ENCODE measurements around the gene CCDC57.

CCDC57 gene

DNA sequence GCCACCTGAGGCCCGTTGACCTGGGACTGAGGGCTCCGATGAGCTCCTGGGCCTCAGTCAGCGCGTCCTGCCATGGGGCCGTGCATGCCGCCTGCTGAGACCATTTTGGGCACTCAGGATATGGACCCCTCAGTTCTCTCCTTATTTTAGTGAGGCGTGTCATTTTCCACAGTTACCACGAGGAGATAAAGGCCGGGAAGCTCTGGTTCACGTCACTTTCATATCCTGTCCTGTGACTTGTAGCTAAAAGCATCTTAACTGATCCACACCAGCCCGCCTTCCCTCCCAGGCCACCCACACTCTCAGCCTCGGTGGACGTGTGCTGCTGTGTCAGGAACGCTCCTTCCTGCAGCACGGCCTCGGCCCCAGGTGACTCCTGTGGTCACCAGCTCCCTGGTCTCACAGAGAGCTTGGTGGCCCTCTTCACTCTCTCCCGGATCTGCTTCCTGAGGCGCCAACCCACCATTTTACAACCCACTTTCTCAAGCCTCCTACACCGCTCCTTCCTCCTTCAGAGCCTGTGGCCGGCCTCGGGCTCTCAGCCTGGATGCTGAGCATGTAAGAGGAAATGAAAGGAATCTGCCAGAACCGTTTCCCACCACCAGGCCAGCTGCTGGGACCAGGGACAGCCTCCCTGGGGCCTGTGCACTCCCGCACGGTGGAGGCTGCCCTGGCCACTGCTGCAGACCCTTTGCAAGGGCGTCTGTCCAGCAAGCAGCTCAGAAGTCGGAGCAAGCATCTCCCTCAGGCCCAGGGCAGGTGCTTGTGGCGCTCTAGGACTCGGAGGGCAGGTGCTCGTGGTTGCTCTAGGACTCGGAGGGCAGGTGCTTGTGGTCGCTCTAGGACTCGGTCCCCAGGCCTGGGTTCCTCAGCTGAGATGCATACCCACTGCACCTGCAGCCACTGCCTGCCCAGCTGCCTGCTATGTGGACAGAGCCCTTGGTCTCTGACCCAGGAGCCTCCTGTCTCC lies 90.7 kb downstream of the CCDC57 start:
- DNase-seq (ENCODE audit: low read depth), result no peak

DNA sequence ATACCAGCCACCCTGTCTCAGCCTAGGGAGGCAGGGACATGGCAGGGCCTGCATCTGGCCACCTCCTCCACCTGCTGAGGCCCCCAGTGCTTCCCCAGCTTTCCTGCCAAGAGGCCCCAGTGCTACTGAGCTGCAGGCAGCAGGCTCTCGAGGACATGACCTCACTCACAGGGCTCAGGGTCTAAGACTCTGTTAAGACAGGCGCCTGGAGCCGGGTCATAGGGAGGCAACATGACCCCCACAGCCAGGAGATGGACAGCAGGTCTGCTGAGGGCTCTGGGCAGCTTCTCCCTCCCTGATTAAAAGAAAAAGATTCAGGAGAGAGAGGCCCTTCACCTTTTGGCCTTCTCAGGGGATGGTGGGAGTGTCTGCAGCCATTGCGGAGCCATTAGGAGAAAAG lies 91.4 kb downstream of the CCDC57 start:
- DNase-seq (ENCODE audit: low read depth), result no peak

DNA sequence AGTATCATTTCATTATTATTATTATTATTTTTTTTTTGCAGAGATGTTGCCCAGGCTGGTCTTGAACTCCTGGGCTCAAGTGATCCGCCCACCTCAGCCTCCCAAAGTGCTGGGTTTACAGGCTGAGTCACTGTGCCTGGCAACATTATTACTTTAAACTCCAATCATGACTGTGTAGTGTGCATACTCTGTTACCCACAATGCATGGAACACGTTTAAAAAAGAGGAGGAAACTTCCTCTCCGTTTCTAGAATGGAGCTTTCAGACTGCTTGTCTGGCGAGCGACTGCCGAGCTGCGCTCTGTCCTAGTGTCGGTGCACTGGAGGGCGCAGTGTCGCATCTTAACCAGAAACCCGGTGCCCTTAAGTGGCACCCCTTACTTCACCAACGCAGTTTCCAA lies 92.5 kb downstream of the CCDC57 start:
- no peak for DNase-seq (ENCODE audit: low read depth)

DNA sequence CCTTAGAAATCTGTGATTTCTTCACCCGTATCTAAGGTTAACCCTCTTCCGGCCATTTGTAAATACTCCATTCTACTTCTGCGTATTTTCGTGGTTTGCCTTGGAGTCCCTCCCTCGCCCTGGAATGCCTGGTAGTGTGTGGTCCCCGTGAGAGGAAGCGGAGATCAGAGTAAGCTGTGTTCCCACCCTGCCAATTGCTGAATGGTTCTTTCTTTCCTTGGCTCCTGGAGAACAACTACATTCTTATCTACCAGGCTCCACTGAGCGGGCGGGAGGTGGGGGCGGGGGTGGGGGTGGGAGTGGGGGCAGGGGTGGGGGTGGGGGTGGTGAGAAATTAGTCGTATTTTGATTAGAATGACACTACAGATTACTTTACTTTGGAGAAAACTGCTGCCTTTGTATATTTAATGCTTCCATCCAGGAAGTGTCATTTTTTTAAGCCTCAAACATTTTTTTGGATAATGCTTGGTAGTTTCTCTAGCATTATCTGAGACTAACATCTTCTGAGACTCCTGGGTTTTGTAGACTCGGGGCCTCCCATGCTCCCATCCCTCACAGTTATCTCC lies 93.7 kb downstream of the CCDC57 start:
- DNase-seq (ENCODE audit: low read depth), result no peak

DNA sequence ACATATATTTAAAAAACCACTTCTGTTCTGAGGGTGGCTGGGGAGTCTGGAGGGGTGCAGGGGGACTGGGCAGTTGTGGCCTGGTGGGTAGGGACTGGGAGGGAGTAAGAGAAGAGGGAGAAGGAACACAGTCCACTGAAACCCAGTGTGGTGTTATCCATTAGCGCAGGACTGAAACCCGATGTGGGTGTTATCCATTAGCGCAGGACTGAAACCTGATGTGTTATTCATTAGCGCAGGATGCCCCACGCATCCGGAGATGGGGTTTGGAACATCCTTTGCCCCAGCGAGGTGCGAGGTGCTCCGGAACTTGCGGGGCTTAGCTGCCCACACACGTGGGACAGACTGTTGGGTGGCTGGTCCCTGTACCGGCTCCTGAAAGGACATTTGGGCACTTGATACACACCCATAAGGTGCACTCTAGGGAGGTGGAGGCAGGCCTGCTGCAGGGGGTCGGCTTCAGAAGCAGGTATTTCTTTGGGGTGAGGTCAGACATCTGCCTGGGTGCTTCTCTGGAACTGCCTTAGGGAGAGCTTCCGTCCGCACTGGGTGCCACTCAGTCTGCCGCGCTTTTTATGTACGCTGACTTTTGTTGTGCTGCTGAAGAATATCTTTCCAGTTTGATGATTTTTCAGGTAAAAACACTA lies 94.4 kb downstream of the CCDC57 start:
- no peak for DNase-seq (ENCODE audit: low read depth)

DNA sequence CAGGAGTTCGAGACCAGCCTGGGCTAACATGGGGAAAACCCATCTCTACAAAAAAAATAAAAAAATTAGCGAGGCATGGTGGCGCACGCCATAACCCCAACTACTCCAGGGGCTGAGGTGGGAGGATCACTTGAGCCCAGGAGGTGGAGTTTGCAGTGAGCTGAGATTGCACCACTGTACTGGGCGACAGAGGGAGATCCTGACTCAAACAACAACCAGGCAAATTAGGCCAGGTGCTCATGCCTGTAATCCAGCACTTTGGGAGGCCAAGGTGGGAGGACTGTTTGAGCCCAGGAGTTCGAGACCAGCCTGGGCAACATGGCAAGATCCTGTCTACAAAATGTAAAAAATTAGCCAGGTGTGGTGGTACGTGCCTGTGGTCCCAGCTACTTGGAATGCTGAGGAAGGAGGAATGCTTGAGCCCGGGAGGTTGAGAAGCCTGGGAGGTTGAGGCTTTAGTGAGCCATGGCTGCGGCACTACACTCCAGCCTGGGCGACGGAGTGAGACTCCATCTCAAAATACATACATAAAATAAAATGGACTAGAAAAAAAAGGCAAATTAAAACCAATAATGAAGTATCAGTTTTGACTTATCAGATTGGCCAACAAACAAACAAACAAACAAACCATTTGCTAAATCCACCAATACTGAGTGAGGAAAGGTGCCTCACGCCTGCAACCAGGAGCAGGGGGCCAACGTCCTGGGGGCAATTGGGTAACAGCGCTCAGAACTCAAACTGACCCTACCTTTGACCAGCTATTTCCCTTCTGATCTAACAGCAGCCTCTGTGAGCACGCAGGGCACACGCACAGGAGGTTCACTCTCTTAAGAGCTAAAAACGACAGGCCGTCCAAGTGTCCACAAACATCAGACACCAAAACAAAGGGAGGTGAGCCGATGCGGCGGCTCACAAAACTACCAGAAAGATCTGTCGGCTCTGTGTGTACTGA lies 95.2 kb downstream of the CCDC57 start:
- no peak for DNase-seq (ENCODE audit: low read depth)

DNA sequence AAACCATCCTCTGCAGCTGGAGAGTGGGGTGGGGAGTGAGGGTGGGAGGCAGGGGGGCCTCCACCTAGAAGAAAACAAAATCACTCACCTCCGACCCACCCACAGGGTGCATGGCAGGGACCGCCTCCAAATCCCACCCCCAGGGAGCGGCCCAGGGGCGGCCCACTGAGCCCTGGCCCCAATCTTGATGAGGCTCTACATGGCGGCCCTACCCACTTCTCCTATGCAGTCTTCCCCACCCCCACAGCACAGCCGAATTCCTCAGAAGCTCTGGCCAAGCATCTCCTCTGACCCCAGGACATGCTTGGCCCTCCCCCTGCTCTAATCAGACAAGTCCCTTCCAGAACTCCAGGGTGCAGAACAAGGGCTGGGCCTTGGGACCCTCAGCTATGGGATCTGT lies 96.4 kb downstream of the CCDC57 start:
- DNase-seq (ENCODE audit: low read depth), result no peak

DNA sequence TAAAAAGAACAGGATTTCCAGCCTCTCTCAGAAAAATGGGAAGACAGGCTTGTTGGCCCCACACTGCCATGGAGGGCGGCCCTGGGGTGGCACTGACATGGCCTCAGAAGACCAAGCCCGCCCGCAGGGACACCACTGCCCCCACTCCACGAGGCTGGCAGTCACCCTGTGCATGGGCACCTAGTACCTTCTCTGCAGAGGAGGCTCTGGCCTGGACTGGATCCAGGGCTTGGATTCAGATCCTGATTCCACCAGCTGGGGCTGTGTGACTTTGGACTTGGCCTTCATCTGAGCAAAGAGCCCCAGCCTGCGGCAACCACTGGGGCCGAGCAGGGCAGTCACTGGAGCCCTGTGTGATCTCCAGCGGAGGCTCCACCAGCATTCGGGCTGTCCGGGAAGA lies 97.8 kb downstream of the CCDC57 start:
- DNase-seq (ENCODE audit: low read depth), result no peak

DNA sequence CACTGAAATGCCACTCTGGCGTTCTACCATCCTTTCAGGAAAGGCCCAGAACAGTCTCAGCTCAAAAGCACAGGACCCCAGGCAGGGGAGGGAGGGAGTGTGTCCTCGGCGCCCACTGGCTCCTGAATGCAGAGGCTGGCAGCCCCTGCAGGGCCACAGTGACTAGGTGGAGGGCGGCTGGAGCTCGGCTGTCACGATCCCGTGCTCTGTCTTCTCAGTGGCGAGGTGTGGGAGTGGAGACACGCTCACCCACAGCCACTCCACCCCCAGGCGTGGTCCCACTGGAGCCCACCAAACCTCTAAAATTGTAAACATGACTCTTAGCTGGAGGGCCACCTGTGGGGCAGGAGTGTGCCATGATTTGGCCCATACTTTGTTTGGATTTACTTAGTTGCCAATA lies 98.2 kb downstream of the CCDC57 start:
- no peak for DNase-seq (ENCODE audit: low read depth)

DNA sequence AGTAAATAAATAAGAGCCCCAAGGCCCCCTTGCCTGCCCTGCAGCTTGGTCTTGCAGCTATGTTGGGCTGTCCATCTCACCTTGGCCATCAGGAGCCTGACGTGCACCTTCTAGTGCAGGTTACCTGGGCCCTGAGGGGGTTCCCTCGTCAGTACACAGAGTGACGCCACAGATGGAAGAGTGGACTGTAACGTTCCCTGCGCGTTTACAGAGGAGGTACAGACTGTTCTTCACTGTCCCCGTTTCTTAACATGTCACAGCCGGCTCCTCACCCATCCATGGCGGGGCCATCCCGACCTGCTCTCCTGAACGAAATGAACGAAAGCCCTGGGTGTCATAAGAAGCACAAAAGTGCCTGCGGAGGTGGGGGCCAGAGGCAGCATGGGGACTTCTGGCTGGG lies 98.7 kb downstream of the CCDC57 start:
- no peak for DNase-seq (ENCODE audit: low read depth)

DNA sequence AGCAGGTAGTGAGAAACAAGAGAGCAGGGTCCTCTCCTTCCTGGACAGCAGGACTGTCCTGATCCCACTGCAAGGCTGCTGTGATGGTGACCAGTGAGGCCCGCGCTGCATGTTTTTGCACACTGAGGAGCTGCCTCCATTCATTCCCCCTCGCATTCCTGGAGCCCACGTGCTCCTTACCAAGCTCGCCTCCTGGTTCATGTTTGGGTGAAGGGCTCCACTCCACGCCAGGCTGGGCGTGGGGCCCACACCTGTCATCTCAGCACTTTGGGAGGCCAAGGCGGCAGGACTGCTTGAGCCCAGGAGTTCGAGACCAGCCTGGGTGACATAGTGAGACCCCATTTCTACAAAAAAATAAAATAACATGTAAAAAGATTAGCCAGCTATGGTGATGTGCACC lies 99.2 kb downstream of the CCDC57 start:
- DNase-seq (ENCODE audit: low read depth), result no peak

DNA sequence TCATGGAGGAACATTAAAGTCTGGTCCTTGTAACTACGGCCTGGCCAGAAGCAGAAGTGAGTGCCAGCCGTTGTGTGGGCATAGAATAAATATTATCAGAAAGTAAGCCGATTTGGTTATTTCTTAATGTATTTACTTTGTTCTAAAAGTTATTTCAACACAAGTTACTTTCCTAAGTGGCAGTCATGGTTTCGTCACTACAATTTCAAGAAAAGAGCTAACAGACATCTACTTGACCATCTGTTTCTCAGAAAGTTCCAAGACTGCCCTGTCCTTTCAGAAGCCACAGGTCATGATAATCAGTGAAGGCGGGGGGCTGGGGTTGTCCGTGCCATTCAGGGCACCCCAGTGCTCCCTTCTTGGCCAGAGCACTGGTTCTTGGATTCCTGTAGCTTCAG lies 99.7 kb downstream of the CCDC57 start:
- no peak for DNase-seq (ENCODE audit: low read depth)

DNA sequence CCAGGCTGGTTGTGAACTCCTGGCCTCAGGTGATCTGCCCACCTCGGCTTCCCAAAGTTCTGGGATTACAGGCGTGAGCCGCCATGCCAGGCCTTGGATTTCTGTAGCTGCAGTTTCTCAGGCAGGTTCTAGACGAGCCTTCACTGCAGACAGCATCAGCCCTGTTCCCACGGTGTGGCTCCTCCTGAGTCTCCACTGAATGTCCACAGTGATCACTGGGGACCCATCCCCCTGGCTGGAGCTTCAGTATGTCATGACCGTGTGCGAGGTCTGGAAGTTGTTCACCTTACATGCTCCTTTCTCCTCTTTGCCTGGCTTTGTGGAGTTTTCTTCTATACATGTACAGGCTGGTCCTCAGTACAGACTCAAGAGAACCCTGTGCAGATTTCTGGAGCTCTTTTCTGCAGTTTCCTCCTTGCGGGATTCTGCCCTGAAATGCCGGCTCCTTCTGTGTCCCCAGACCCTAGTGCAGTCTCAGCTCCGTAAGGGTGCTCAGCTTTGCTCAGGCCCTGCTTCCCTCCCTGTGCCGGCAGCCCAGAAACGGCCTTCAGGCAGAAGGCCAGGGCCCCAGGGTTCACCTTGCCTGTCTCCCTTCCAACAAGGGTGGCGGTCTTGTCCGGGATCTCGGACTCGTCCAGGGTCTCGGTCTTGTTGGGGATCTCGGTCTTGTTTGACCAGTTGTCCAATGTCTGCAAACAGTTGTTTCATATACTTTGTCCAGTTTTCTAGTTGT lies 100.3 kb downstream of the CCDC57 start:
- no peak for DNase-seq (ENCODE audit: low read depth)

DNA sequence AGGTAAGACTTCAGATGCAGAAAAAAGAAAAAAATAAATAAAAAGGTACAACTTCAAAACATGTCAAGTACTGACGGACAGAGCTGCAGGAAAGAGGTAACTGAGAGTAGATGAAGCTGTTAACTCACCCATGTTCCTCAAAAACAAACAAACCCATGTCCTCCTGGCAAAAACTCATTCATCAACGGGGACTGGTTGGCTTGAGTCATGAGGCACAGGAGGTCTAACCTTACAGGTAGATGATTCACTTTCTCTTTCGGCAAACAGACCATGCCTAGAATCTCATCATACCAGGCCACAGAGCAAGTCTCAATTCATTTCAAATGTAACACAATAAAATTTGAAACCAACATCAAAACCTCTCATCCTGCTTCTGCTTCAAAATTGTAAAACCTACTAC lies 102.3 kb downstream of the CCDC57 start:
- DNase-seq (ENCODE audit: low read depth), result no peak

DNA sequence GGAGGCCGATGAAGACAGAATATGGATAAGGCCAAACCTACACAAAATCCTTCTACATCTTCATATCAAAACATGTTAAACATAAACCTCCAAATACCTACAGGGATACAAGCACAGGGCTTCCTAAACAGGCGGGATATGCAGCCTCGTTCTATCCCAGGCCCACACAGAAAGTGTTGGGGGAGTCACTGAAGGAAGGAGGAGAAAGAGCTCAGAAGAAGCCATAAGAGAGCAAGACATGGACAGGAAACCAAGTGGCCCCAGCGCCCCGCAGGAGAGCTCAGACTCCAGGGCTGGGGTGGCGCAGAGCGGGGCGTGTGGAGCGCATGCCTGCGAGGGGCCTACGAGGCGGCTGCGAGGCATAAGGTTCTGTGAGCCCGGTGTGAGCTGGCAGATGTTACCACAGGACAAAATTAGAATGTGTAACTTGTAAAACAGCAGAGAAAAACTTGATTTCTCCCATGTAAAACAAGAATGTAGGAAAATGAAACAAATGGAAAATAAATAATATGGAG lies 103.6 kb downstream of the CCDC57 start:
- DNase-seq (ENCODE audit: low read depth), result no peak

DNA sequence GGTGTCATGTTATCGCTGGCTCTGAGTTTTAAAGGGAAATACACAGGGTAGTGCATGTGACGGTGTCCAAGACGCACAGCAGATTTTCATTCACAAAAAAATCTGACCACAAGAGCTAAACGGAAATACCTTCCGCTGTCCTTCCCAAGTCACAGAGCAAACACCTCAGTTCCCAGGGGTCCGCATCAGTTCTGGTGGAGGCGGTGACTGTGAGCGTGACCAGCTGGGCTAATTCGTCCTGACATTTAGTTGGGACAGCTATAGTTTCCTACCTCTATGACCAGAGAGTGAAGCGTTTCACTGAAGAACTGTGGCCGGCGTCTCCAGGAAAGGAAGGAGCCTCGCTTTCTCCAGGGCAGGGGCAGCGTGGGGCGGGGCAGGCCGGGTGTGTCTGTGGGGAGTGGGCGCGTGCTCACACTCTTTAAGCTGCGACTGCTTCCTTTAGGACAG lies 104.1 kb downstream of the CCDC57 start:
- no peak for DNase-seq (ENCODE audit: low read depth)

DNA sequence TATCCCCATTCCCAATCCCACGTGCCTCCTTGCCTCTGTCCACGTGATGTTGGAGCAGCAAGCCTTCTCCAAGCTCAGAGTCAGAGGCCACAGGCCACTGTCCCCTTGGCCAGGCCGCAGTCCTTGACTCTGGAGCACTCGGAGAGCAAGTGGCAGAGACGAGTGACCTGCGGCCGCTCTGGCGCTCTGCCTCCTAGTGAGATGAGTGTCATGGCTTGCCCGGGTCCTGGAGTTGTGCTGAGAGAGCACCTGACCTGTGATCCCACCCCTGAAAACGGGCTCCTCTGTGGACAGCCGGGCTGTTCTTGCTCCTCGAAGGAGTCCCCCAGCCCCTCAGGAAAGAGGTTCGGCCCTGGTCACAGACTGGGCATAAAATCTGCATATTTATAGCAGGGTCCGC lies 104.6 kb downstream of the CCDC57 start:
- DNase-seq (ENCODE audit: low read depth), result no peak

DNA sequence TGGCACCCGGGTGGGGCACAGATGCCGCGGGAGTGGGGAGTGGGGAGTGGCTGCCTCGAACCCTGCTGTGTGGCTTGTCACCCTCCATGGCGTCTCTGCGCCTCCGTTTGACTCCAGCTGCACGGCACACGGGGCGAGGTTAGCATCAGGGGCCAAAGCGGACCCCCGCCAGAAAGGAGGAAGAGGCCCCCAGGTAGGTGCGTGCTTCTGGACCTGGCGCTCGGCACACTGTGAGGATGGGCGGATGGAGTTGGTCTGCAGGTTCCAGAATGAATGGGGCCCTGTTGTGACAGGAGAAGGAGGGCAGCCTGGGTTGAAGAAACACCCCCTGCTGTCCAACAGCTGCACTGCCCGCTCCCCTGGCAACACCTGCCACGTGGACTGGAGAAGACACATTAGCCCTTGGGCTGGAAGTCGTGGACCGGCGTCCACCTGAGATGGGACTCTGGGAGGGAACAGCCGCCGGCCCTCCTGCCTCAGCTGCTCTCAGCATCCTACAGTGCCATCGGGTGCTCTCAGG lies 105.2 kb downstream of the CCDC57 start:
- DNase-seq (ENCODE audit: low read depth), result no peak

DNA sequence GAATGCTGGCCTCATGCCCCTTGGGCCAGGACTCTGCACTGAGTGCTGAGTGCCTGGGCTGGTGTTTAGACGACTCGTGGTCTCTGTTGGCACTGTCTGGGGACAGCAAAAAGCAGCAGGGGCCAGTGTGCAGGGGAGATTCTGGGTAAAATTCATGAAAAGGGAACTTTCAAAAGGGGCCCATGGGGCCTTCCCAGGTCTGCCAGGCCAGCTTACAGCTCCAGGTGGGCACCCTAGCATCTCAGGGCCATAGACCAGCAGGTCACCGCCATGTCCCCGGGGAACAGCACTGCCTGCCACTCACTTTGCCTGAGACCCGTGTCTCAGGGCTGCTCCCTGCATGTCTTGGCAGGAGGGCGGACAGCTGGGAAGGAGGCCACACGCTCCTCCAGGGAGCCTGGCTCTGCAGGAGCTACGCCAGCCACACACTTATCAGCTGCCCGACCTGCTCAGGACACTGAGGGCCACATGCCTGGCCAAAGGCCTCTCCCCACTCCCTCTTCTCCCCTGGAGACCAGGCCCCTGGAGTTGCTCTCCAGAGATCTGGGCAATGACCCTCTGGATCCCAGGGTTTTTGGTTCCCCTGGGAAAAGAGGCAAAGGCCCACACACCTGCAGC lies 105.8 kb downstream of the CCDC57 start:
- no peak for DNase-seq (ENCODE audit: low read depth)
